Uterus (tissue), 4 donors: ENCODE measurements around the gene CCDC127. TPM values are rescaled to one million over a fixed set of nuclear protein-coding genes. Genes with fewer than 3 reads are reported as not detected.

Experiments used
- DNase-seq, 2 donors: peaks; one replicate each; pipeline ENCODE4 v3.0.0-alpha.2; 2019 to 2020
- H3K27ac ChIP-seq, 2 donors: fragments of 200-600 bp; sonication (generic); 1 replicate in 1 of 2; 2 replicates in 1 of 2; pipeline ENCODE4 v1.5.1; 2016 to 2018
- H3K27me3 ChIP-seq, 2 donors: fragments of 200-600 bp; sonication (generic); one replicate each; pipeline ENCODE4 v1.5.1; 2018 to 2019; ENCODE audit warnings: control low read depth in 1 of 2
- H3K36me3 ChIP-seq, 2 donors: fragments of 200-600 bp; sonication (generic); one replicate each; pipeline ENCODE4 v1.5.1; 2019; ENCODE audit warnings: control low read depth in 1 of 2
- H3K4me1 ChIP-seq, 2 donors: fragments of 200-600 bp; sonication (generic); one replicate each; pipeline ENCODE4 v1.5.1; 2018 to 2019; ENCODE audit warnings: control low read depth in 1 of 2
- H3K4me3 ChIP-seq, 2 donors: fragments of 200-600 bp; sonication (generic); 1 replicate in 1 of 2; 2 replicates in 1 of 2; pipeline ENCODE4 v1.5.1; 2018 to 2019; ENCODE audit warnings: mild to moderate bottlenecking in 1 of 2
- H3K9me3 ChIP-seq, 2 donors: fragments of 200-600 bp; sonication (generic); one replicate each; pipeline ENCODE4 v1.5.1; 2019; ENCODE audit warnings: control low read depth in 1 of 2
- CTCF ChIP-seq, 4 experiments: fragments of 200-600 bp in 2 of 4; fragments of 450-650 bp in 2 of 4; sonication (generic) in 2 of 4; IDR thresholded peaks; one replicate each; pipeline ENCODE4 v1.5.1; 2016 to 2019; ENCODE audit warnings: antibody characterized with exemption in 4 of 4, mild to moderate bottlenecking in 2 of 4, moderate library complexity in 1 of 4
- POLR2A ChIP-seq, 2 donors: fragments of 450-650 bp; IDR thresholded peaks; one replicate each; pipeline ENCODE4 v1.6.1; 2016; ENCODE audit warnings: antibody characterized with exemption in 2 of 2, mild to moderate bottlenecking in 1 of 2, moderate library complexity in 1 of 2
- intact Hi-C: fragments of 100-400 bp; cut with DNase I; formaldehyde crosslinking; loops from one replicate; pipeline ENCODE4 v1.15.1; 2023; ENCODE audit warnings: low total_unique reads
- total RNA-seq, 4 donors: library from RNA; depleted of rRNA in 3 of 4; stranded (reverse); fragments of >200 nt in 3 of 4; gene quantifications; one replicate each; pipeline versions ENCODE4 v1.1.0 to v1.2.4, GENCODE V29; 2014 to 2023
- donor health status: DM: yes; HTN: yes; CAD: no.

The CCDC127 gene
- total RNA-seq, 4 donors from 2014 or later, result 2.6 to 10.2 (median 6.0) TPM

GRCh38 chr5:152077-152476 is 65.9 kb downstream of the CCDC127 start:
- Histone ChIP-seq H3K27me3 (no peaks in the 10 kb centered on the region), H3K27ac (no peak overlapping the region), H3K4me3 (no peak overlapping the region), H3K4me1 (no peaks in the 10 kb centered on the region), H3K36me3 (no peaks in the 10 kb centered on the region), H3K9me3 (peaks cover 0 to 10% of the 10 kb centered on the region in 2 donors)
- TF ChIP-seq POLR2A (IDR thresholded peaks at IDR 0.05) (no peak), CTCF (IDR thresholded peaks at IDR 0.05) (no peak)
- intact Hi-C loops, result no loop called here
- DNase-seq, result no peak

GRCh38 chr5:150746-151145 is 67.2 kb downstream of the CCDC127 start:
- Histone ChIP-seq H3K9me3 (peaks cover 0 to 12% of the 10 kb centered on the region in 2 donors), H3K27me3 (no peaks in the 10 kb centered on the region), H3K4me1 (no peaks in the 10 kb centered on the region), H3K4me3 (no peak overlapping the region), H3K36me3 (no peaks in the 10 kb centered on the region), H3K27ac (no peak overlapping the region)
- no peak for TF ChIP-seq CTCF (IDR thresholded peaks at IDR 0.05)
- TF ChIP-seq POLR2A (IDR thresholded peaks at IDR 0.05), result no peak
- DNase-seq, result no peak
- intact Hi-C loops, result no loop called here

- no peak for TF ChIP-seq POLR2A (IDR thresholded peaks at IDR 0.05)
- no peak for TF ChIP-seq CTCF (IDR thresholded peaks at IDR 0.05)
- DNase-seq, result no peak
- no peaks in the 10 kb centered on the region for H3K27me3 ChIP-seq
- H3K9me3 ChIP-seq, result peaks cover 0 to 12% of the 10 kb centered on the region in 2 donors
- no peaks in the 10 kb centered on the region for H3K36me3 ChIP-seq
- no peaks in the 10 kb centered on the region for H3K4me1 ChIP-seq
- H3K27ac ChIP-seq, result no peak overlapping the region
- intact Hi-C loops, result no loop called here
- no peak overlapping the region for H3K4me3 ChIP-seq
Observed at GRCh38 chr5:149745-150485, 68.0 kb downstream of the CCDC127 start.

- intact Hi-C loops, result no loop called here
- H3K27me3 ChIP-seq, result no peaks in the 10 kb centered on the region
- no peak for TF ChIP-seq POLR2A (IDR thresholded peaks at IDR 0.05)
- no peak for TF ChIP-seq CTCF (IDR thresholded peaks at IDR 0.05)
Observed at GRCh38 chr5:147751-148150, 70.2 kb downstream of the CCDC127 start.

More at GRCh38 chr5:147751-148150, 70.2 kb downstream of the CCDC127 start:
- no peak for DNase-seq
- Histone ChIP-seq H3K36me3 (no peaks in the 10 kb centered on the region), H3K27ac (no peak overlapping the region), H3K4me1 (no peaks in the 10 kb centered on the region), H3K9me3 (peaks cover 0 to 12% of the 10 kb centered on the region in 2 donors), H3K4me3 (no peak overlapping the region)

Other genes starting within 250 kb of the CCDC127 start
- gene PLEKHG4B, start 126.0 kb downstream of the CCDC127 start, total RNA-seq, result 1 to 10 TPM in 1 of 4 donors, under 1 TPM in 2, not detected in 1; under 0.01 to 8.3 (median 0.37) TPM
- not detected for gene LRRC14B, start 26.7 kb downstream of the CCDC127 start, total RNA-seq
- gene SDHA, start 167 bp upstream of the CCDC127 start, total RNA-seq, result 10 to 100 TPM; 39.1 to 97.1 (median 65.4) TPM
- gene PDCD6, start 53.5 kb upstream of the CCDC127 start, total RNA-seq, result 10 to 100 TPM; 73.1 to 85.9 (median 79.7) TPM
- gene AHRR, start 103.6 kb upstream of the CCDC127 start, total RNA-seq, result 1 to 10 TPM in 2 of 4 donors, under 1 TPM in 1, not detected in 1; 0.26 to 9.1 (median 6.6) TPM
- gene EXOC3, start 225.0 kb upstream of the CCDC127 start, total RNA-seq, result 10 to 100 TPM; 30.6 to 64.4 (median 50.2) TPM